Measurements from ENCODE around the gene CUEDC1.

The CUEDC1 gene

DNA sequence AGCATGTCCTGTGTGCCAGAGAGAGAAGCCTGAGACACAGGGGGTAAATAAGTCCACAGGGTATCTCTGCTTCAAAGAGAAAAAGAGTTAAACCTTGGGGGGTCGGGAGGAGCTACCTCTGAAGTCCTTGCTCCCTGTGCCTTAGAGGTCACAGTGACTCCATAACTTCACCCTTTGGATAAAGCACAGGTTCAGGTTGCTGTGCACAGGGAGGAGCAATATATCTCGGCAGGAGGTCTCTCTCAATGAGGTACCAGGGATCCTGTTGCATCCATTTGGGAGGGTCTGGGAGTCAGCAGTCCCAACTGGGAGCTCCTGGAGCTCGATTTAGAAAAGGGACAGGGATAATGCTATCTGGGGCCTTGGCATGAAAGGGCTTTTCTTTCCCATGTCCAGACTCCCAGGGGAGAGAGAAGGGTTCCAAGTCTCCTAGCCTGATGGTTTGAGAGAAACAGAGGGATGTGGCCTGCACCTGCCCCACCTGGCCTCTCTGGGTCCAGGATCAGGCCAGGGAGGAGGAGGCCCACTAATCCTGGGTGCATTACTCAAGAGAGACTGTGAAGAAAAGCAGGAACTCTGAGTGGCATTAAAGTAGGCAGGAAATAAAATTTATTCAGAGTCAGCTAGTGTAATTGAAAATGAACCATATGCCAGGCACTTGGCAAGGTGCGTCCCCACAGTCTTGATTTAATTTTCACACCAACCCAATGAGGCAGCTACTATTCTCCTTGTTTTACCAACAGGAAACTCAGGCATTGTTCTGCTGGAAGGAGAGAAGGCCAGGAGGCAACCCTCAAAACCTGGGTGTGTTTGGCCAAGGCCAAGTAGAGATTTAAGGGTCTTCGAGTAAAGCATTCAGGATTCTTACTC is 40.7 kb downstream of the CUEDC1 start:
- DNase-seq: no peak

DNA sequence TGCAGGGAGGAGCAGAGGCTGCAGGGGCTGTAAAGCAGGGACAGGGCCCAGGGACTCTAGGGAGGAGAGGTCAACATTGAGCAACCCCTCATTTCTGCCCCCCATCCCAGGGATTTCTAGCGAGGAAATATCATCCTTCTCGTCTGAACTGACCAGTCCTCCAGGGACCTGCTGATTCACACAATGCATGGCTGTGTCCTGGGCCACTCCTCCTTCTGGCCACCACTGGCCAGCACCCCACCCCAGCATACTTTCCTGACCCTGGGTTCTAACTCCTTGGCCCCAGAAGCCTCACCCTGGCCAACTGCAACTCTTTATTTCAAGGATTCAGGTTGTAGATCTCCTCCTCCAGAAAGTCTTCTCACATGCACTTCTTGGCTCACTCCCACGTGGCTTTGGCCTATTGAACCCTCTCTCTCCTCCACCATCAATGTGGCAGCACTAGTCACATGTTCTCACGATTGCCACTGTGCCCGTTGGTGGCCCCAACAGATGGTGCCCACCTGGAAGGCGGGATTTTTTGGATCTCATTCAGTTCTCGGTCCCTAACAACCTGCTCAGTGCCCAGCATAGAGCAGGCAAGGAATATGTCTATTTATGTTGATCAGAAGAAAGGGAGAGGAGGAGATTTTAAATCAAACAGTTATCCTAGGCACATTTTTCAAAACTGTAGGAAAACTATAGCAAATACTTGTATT is 41.5 kb downstream of the CUEDC1 start:
- no peak for DNase-seq

DNA sequence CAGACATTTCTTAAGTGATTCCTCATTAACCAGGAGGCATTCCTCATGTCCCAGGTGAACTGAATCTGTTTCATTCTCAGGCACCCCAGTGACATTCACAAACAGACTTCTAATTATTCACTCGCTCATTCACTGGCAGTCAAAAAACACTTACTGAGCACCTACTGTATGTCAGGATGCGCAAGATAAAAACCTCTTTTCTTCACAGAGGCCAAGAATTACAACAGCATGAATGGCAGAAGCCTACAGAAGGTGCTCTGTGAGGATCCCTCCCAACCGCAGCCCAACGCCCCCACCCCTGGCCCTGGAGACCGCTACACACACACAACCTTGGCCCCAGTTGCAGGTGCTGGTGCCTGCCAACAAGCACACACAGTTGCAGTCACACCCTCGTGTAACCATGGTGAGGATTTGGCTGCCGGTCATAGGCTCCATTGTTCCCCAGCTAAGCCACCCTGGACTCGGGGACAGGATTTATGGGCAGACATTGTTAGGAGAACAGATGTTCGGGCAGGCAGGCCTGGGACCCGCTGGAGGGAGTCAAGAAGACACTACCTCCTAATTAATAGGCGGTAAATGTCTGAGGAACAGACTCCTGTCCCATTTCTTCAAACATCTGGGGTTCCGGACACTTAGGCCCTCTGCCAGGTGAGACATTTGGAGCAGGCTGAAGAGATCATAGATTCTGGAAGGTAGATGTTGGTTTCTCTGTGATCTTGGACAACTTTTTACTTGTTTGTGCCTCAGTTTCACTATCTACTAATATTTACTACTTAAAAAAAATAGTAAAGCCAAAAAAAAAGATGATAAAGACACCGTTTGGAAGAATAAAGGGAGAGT is 43.2 kb downstream of the CUEDC1 start:
- no peak for DNase-seq

DNA sequence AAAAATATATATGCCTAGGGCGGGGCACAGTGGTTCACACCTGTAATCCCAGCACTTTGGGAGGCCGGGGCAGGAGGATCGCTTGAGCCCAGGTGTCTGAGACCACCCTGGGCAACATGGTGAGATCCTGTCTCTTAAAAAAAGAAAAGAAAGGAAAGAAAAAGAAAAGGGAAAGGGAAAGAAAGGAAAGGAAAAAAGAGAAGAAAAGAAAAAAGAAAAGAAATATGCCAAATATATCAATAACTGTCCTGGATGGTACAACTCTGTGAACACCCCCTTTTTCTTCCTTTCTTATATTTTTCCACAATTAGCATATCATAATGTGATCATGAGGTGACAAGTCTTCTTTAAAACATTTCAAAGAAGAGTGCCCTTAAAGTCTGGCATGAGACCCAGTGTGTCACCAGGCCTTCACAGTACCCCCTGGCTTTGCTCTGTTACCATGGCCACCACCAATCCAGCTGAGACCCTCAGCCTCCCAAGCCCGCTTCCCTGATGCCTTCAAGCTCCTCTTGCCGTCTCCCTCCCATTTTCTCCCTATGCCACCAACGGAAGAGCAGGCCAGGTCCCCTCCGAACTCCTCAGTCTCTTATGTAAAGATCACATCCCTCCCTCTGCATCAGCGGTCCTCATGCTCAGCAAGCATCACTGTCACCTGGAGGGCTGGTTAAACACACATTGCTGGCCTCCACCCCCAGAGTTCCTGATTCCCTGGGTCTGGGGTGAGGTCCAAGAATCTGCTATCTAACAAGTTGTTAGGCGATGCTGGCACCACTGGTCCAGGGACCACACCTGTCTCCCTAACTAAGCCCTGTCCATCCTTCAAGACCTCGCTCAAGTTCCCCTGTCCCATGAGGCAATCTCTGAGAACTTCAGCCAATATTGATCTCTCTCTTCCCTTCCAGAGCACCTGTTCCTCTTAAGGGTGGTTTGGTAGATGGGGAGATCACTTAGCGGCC is 44.5 kb downstream of the CUEDC1 start:
- no peak for DNase-seq

- DNase-seq: no peak
Measured at GRCh38 chr17:57909551-57909950, 45.7 kb downstream of the CUEDC1 start.

DNA sequence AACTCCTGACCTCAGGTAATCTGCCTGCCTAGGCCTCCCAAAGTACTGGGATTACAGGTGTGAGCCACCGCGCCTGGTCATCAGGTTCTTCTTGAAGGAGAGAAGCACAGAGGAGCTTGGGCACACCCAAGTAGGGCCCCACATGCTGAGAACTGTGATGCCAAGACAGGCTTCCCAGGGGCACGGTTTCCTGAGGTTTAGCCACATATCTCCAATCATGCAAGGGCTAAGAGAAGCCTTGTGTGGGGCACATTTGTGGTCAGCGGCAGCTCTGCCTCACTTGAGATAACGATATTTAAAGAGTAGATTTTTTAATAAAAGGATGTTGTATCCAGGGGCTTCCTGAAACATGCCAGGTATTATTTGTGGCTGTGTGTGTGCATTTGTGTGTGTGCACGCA is 46.9 kb downstream of the CUEDC1 start:
- DNase-seq: no peak

DNA sequence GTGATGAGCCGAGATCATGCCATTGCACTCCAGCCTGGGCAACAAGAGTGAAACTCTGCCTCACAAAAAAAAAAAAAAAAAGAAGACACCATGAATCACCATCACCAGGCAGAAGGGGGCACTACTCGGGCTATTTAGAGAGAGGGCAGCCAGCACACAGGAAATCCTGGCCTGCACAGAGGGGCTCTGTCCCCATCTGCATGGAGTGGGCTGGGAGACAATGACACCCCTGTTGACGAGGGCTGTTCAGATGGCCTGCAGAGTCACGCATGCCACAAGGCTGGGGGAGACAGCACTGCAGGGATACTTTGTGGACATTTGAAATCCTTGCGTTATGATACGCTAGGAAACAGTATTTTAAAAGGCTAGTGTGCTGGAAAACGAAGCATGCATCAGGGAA is 48.3 kb downstream of the CUEDC1 start:
- DNase-seq: no peak

- DNase-seq: no peak
Measured at GRCh38 chr17:57905875-57906455, 49.2 kb downstream of the CUEDC1 start.

GRCh38 chr17:57903961-57904360 is 51.3 kb downstream of the CUEDC1 start:
- no peak for DNase-seq

- DNase-seq: peak; percentile 5 to 63
Measured at GRCh38 chr17:57902800-57903759, 52.1 kb downstream of the CUEDC1 start.

- DNase-seq: no peak
Measured at GRCh38 chr17:57902117-57902799, 53.0 kb downstream of the CUEDC1 start.

GRCh38 chr17:57900991-57901743 is 54.0 kb downstream of the CUEDC1 start:
- DNase-seq: no peak

DNA sequence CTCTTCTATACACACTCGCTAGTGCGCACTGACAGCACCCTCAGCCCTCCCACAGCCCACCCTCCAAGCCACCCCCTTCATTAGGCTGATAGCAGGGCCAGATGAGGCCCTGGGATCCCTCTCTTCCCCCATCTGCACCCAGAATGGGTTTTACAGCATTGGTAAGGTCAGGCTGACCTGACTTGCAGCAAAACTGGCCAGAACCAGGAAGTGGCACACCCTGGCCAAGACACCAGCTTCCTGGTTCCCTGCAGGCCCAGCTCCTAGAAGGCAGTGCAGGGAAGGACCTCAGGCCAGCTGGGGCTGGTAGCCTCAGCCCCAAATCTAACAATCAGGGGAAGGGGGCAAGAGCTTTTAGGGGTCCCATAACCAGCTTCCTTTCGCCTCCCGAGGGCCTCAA is 55.4 kb downstream of the CUEDC1 start:
- DNase-seq: peak in 1 of 2 donors; percentile 43

GRCh38 chr17:57899391-57899790 is 55.8 kb downstream of the CUEDC1 start:
- no peak for DNase-seq

DNA sequence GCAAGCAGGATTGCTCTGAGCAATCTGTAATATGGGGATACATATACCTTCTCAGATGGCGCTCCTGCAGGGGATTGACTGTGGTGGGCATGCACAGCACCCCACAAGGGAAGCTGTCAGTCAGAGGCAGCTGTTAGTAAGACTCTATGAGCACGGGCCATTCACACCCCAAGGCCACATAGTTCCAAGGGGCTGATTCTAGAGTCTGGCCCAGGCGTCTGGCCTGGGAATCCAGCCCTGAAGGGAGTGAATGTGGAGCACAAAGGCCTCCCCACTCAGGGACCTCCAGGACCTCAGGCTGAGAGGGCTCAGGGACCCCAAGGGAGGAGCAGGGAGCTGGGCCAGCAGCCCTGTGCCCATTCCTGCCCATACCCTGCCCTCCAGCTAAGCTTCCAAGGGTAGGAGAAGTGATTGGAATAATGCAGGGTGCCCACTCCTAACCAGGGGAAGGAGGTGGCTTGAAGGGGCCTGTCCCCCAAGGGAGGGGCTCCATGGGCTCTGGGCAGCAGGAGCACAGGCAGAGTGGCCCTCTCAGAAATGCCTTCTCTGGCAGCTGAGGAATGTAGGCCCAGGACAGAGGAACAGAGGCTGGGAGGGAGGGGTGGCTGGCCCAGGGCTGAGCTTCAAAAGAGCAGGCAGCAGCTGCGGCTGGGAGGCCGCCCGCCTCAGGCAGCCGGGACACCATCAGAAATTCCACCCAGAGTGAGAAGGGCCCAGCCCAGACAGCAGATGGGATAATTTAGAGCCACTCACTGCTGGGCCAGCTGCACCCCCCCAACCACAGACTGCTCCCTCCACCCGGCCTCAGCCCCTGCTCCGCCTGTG is 56.5 kb downstream of the CUEDC1 start:
- DNase-seq: no peak

DNA sequence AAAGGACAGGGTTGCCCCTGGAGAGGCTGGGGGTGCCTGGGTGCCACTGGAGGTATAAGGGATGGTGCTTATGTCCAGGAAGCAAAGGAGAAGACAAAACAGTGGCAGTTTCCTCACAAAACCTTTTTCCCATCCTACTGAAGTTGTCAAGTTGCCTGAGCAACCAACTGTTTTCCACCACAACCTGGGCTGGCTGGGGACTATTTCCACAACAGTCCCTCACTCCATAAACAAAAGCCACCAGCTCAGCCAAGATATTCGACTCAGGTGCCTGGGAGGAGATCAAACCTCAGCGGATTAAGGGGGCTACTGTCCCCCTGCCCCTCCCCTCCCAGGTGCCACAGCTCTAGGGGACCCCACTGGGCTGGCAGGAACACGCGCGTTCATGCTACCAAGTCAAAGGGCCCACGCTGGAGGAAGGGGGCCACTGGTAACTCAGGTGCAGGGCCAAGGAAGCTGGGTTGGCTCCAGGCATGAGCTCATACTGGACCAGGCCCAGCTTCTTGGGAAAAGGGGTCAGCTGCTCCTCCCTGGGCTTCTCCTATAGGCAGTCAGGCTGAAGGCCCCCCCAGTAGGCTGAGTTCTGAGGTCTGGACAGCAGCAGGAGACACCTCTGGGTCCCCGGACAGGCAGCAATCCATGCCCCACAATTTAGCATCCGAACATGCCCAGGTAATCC is 59.7 kb downstream of the CUEDC1 start:
- DNase-seq: no peak

GRCh38 chr17:57894848-57895247 is 60.4 kb downstream of the CUEDC1 start:
- no peak for DNase-seq
